GM12878 (cell line): Measurements from ENCODE around the gene TTLL7. TPM values are rescaled to one million over a fixed set of nuclear protein-coding genes. Genes with fewer than 3 reads are reported as not detected.

Experiments used
- ATAC-seq: fragments of 200-7000 bp; cut with Tn5 transposase; 3 replicates; pipeline ENCODE4 v1.9.1; 2020; ENCODE audit warnings: mild to moderate bottlenecking, moderate library complexity
- BruUV-seq: library from RNA; stranded (reverse); fragments of 400-500 nt; replicated peaks from 2 replicates; lab custom pipeline; 2021; lab: Mats Ljungman, UMichigan
- CTCF ChIA-PET: fragments of 300-600 bp; sonication (Branson Sonifier 250); formaldehyde crosslinking; extraction: SDS; loops from one replicate; lab custom pipeline; 2021; ENCODE audit warnings: inconsistent platforms; lab: Yijun Ruan, JAX
- POLR2A ChIA-PET: fragments of 350-600 bp; formaldehyde crosslinking; extraction: SDS; loops from one replicate; lab custom pipeline; 2021; ENCODE audit warnings: inconsistent platforms; lab: Charles Lee
- RAD21 ChIA-PET: fragments of 300-600 bp; sonication (Branson Sonifier 250); formaldehyde crosslinking; loops from one replicate; lab custom pipeline; 2023; ENCODE audit warnings: antibody characterized with exemption; ENCODE audit not compliant: unreplicated experiment; lab: Charles Lee
- SMC1A ChIA-PET: fragments of 300-600 bp; sonication (Branson Sonifier 250); formaldehyde crosslinking; loops from one replicate; lab custom pipeline; 2023; ENCODE audit not compliant: unreplicated experiment, uncharacterized antibody; lab: Charles Lee
- DNase-seq: peaks from one replicate; pipeline ENCODE4 v3.0.0-alpha.2; 2011; ENCODE audit warnings: low read depth, low spot score
- FAIRE-seq: peaks from 3 replicates; lab custom pipeline; 2011; peaks lifted over from hg19 to GRCh38; lab: Jason Lieb, UNC
- H2AFZ ChIP-seq: 2 replicates; pipeline ENCODE4 v1.6.0; 2011; ENCODE audit warnings: low read depth, low read length, control low read depth; ENCODE audit not compliant: control insufficient read depth
- H3K27ac ChIP-seq: 2 replicates; pipeline ENCODE4 v1.5.1; 2011; ENCODE audit warnings: control low read depth; ENCODE audit not compliant: control insufficient read depth, insufficient read depth
- H3K27me3 ChIP-seq, 2 experiments: replicated peaks in 1 of 2; 2 replicates each; pipeline versions ENCODE4 v1.6.0 to v1.6.1; 2011; ENCODE audit warnings: low read length in 1 of 2; ENCODE audit not compliant: control insufficient read depth in 2 of 2, insufficient read depth in 2 of 2
- H3K36me3 ChIP-seq, 2 experiments: 2 replicates each; pipeline ENCODE4 v1.5.1; 2011; ENCODE audit warnings: low read length in 1 of 2; ENCODE audit not compliant: control insufficient read depth in 2 of 2, insufficient read depth in 2 of 2
- H3K4me1 ChIP-seq: 2 replicates; pipeline ENCODE4 v1.6.1; 2011; ENCODE audit warnings: mild to moderate bottlenecking, low read length, moderate library complexity, mixed read lengths; ENCODE audit not compliant: control insufficient read depth, insufficient read depth
- H3K4me2 ChIP-seq: 2 replicates; pipeline ENCODE4 v1.6.0; 2011; ENCODE audit warnings: control low read depth; ENCODE audit not compliant: control insufficient read depth, insufficient read depth
- H3K4me3 ChIP-seq: fragments of 200-600 bp; sonication (generic); 2 replicates; pipeline ENCODE4 v1.5.1; 2016
- H3K79me2 ChIP-seq: 2 replicates; pipeline ENCODE4 v1.6.0; 2011; ENCODE audit warnings: low read length; ENCODE audit not compliant: control insufficient read depth, insufficient read depth
- H3K9ac ChIP-seq: 2 replicates; pipeline ENCODE4 v1.8.0; 2011; ENCODE audit warnings: low read length, control low read depth, mixed read lengths; ENCODE audit not compliant: control insufficient read depth, insufficient read depth
- H3K9me3 ChIP-seq: replicated peaks from 3 replicates; pipeline ENCODE4 v1.5.1; 2011; ENCODE audit warnings: mild to moderate bottlenecking, low read length; ENCODE audit not compliant: control insufficient read depth, insufficient read depth
- H4K20me1 ChIP-seq: 2 replicates; pipeline ENCODE4 v1.6.0; 2011; ENCODE audit not compliant: control insufficient read depth, insufficient read depth
- BACH1 ChIP-seq: fragments of 450-650 bp; IDR thresholded peaks from 2 replicates; pipeline ENCODE4 v1.6.1; 2017; ENCODE audit warnings: mild to moderate bottlenecking, borderline replicate concordance
- BRCA1 ChIP-seq: IDR thresholded peaks from 2 replicates; pipeline ENCODE4 v1.6.1; 2011; ENCODE audit warnings: low read depth, low read length, improper control_type of control experiment
- EZH2 ChIP-seq: IDR thresholded peaks from 2 replicates; pipeline ENCODE4 v1.6.1; 2012; ENCODE audit warnings: low read depth, mild to moderate bottlenecking, control low read depth, inconsistent platforms, low read length, borderline replicate concordance; ENCODE audit not compliant: control insufficient read depth
- FOS ChIP-seq: IDR thresholded peaks from 3 replicates; pipeline ENCODE4 v1.6.1; 2011; ENCODE audit warnings: borderline replicate concordance; ENCODE audit not compliant: insufficient read length; ENCODE audit errors: extremely low read depth
- GATAD2B ChIP-seq: fragments of 450-650 bp; conservative IDR thresholded peaks from 2 replicates; pipeline ENCODE4 v1.6.1; 2017; ENCODE audit warnings: low read depth, mild to moderate bottlenecking, moderate library complexity
- JUNB ChIP-seq: IDR thresholded peaks from 2 replicates; pipeline ENCODE4 v1.6.1; 2016; ENCODE audit warnings: antibody characterized with exemption, mild to moderate bottlenecking
- MXI1 ChIP-seq: fragments of 150-350 bp; IDR thresholded peaks from 2 replicates; pipeline ENCODE4 v1.6.1; 2011; ENCODE audit warnings: low read depth, mild to moderate bottlenecking, inconsistent platforms, low read length, improper control_type of control experiment
- MYC ChIP-seq: IDR thresholded peaks from 2 replicates; pipeline ENCODE4 v1.6.1; 2011; ENCODE audit warnings: mild to moderate bottlenecking, low read length, moderate library complexity, inconsistent platforms; ENCODE audit not compliant: insufficient read depth, insufficient replicate concordance, insufficient read length, severe bottlenecking
- RB1 ChIP-seq: fragments of 450-650 bp; formaldehyde crosslinking; IDR thresholded peaks from 2 replicates; pipeline ENCODE4 v1.6.1; 2017; ENCODE audit warnings: mild to moderate bottlenecking, borderline replicate concordance
- RFX5 ChIP-seq: IDR thresholded peaks from 2 replicates; pipeline ENCODE4 v1.6.1; 2011; ENCODE audit warnings: low read depth, low read length, improper control_type of control experiment
- SMARCA5 ChIP-seq: fragments of 450-650 bp; IDR thresholded peaks from 2 replicates; pipeline ENCODE4 v1.6.1; 2017; ENCODE audit warnings: mild to moderate bottlenecking
- SREBF1 ChIP-seq: IDR thresholded peaks from 2 replicates; pipeline ENCODE4 v1.6.1; 2012; ENCODE audit warnings: mild to moderate bottlenecking, low read length
- SRF ChIP-seq, 2 experiments: IDR thresholded peaks; 2 replicates each; pipeline ENCODE4 v1.6.1; 2011; ENCODE audit warnings: low read depth in 2 of 2, low read length in 2 of 2, mild to moderate bottlenecking in 1 of 2, moderate library complexity in 1 of 2
- SUPT20H ChIP-seq: IDR thresholded peaks from 2 replicates; pipeline ENCODE4 v1.6.1; 2011; ENCODE audit warnings: low read depth, mild to moderate bottlenecking, low read length, moderate library complexity, borderline replicate concordance; ENCODE audit not compliant: control insufficient read depth
- TCF7 ChIP-seq: IDR thresholded peaks from 2 replicates; pipeline ENCODE4 v1.6.1; 2014; ENCODE audit warnings: antibody characterized with exemption, borderline replicate concordance
- ZNF622 ChIP-seq: fragments of 450-650 bp; IDR thresholded peaks from 2 replicates; pipeline ENCODE4 v1.6.1; 2017; ENCODE audit warnings: mild to moderate bottlenecking, inconsistent platforms
- WGBS: methylation state at CpG from one replicate; pipeline ENCODE4 v1.1.6; 2016; ENCODE audit warnings: low lambda C conversion rate; ENCODE audit not compliant: insufficient replicate concordance, insufficient coverage; ENCODE audit errors: missing lambda C conversion rate; 5-methylcytosine and 5-hydroxymethylcytosine counted together
- in situ Hi-C: fragments of 300-500 bp; cut with MboI; formaldehyde crosslinking; loops from 9 replicates; pipeline ENCODE4 v1.14.3; 2018; ENCODE audit warnings: mixed read lengths
- intact Hi-C: fragments of 100-400 bp; cut with micrococcal nuclease; formaldehyde crosslinking; loops from one replicate; pipeline ENCODE4 v1.14.2; 2022; ENCODE audit not compliant: unreplicated experiment
- polyA plus RNA-seq, 11 experiments: library from polyadenylated mRNA; depleted of rRNA in 4 of 11; unstranded in 6 of 11; stranded (reverse) in 5 of 11; fragments of >200 nt; fragmentation: Nextera tagmentation in 4 of 11; fragmentation: Illumina TruSeq in 1 of 11; extraction: Ambion mirVana in 4 of 11; extraction: Trizol in 1 of 11; gene quantifications; 1 replicate in 1 of 11; 2 replicates in 10 of 11; pipeline versions ENCODE4 v1.2.1 to v1.2.3, GENCODE V29; 2011 to 2016; ENCODE audit warnings: inconsistent platforms in 2 of 11, missing spikeins in 2 of 11, low read depth in 1 of 11
- total RNA-seq, 4 experiments: library from RNA; depleted of rRNA in 3 of 4; stranded (reverse); fragments of >200 nt in 3 of 4; fragmentation: Illumina TruSeq in 1 of 4; extraction: Trizol in 1 of 4; gene quantifications; 2 replicates each; pipeline versions ENCODE4 v1.2.1 to v1.2.3, GENCODE V29; 2013 to 2021
- TF ChIP-seq, protein P1 (sequence below): fragments of 450-650 bp; IDR thresholded peaks from 2 replicates; pipeline ENCODE4 v1.6.1; 2018; ENCODE audit warnings: borderline replicate concordance, mild to moderate bottlenecking; ENCODE audit not compliant: partially characterized antibody

The TTLL7 gene
- total and polyA plus RNA-seq, 10 of the 15 experiments (the other 5 are each of a cell fraction or from before 2014, with no cell fraction given) = 0.03 to 1.4 (median 0.61) TPM

DNA sequence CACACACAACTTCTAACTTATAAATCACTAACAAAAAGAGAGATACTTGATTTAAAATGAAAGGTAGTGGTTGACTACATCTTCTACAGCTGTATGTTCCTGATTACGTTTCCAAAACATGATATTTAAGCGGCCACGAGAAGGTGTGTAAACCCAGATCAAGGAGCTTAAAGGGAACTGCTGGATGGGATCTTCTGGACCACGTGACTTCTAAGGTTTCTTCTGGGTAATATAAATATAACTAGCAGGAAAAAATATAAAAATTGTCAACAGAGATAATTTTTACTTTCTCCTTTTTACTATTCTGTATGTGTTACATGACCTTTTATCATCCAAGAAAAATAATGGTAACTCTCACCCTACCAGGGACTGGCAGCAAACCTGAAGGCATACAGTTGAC lies 66.2 kb downstream of the TTLL7 start:
- no peak overlapping the region for H3K27ac ChIP-seq
- H2AFZ ChIP-seq = no peak overlapping the region
- FAIRE-seq (no peak), DNase-seq (no peak), ATAC-seq (no peak)
- ChIA-PET SMC1A (interaction anchor here (0.6 to 1.6 kb wide), 5 partner anchors 334 to 1285 kb away, joined by 3 to 10 read pairs (median 3); no protein-coding TSS in a partner anchor), CTCF (interaction anchor here (0.6 to 2.7 kb wide), 6 partner anchors 36 to 821 kb away, joined by 3 to 24 read pairs (median 6); no protein-coding TSS in a partner anchor), POLR2A (no interaction called here), RAD21 (interaction anchor here (1.2 to 2.8 kb wide), 2 partner anchors 190 to 501 kb away, joined by 6 to 11 read pairs; no protein-coding TSS in a partner anchor)
- no peaks in the 10 kb centered on the region for H4K20me1 ChIP-seq
- no TSS peak for BruUV-seq
- in situ Hi-C loops (loop anchor here (25.0 kb wide), 1 partner anchor 705 kb away; no protein-coding TSS in a partner anchor), intact Hi-C loops (loop anchor here (5.0 to 10.0 kb wide), 4 partner anchors 505 to 1002 kb away; no protein-coding TSS in a partner anchor)
- H3K9me3 ChIP-seq = no peaks in the 10 kb centered on the region
- H3K4me2 ChIP-seq = no peak overlapping the region
- no peaks in the 10 kb centered on the region for H3K79me2 ChIP-seq
- H3K9ac ChIP-seq = no peak overlapping the region
- no peaks in the 10 kb centered on the region for H3K4me1 ChIP-seq
- H3K36me3 ChIP-seq = no peaks in the 10 kb centered on the region
- H3K27me3 ChIP-seq = no peaks in the 10 kb centered on the region; a peak in 1 of 4 replicates
- 1% methylated on average over 4 of the region's 4 CpGs for WGBS
- TF ChIP-seq ZNF622 (no peak), BACH1 (no peak), RFX5 (no peak), MXI1 (no peak), TCF7 (no peak), BRCA1 (no peak), SRF (IDR thresholded peaks at IDR 0.05; ENCODE audit: low read depth in 2 of 2, low read length in 2 of 2) (no peak), RB1 (no peak), GATAD2B (no peak), JUNB (no peak), SREBF1 (no peak), MYC (no peak), FOS (no peak), EZH2 (no peak), SUPT20H (no peak), SMARCA5 (no peak)
- TF ChIP-seq, protein P1, sequence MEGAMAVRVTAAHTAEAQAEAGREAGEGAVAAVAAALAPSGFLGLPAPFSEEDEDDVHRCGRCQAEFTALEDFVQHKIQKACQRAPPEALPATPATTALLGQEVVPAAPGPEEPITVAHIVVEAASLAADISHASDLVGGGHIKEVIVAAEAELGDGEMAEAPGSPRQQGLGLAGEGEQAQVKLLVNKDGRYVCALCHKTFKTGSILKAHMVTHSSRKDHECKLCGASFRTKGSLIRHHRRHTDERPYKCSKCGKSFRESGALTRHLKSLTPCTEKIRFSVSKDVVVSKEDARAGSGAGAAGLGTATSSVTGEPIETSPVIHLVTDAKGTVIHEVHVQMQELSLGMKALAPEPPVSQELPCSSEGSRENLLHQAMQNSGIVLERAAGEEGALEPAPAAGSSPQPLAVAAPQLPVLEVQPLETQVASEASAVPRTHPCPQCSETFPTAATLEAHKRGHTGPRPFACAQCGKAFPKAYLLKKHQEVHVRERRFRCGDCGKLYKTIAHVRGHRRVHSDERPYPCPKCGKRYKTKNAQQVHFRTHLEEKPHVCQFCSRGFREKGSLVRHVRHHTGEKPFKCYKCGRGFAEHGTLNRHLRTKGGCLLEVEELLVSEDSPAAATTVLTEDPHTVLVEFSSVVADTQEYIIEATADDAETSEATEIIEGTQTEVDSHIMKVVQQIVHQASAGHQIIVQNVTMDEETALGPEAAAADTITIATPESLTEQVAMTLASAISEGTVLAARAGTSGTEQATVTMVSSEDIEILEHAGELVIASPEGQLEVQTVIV = no peak
- H3K4me3 ChIP-seq = no peak overlapping the region
